BLaER1 (cell line): ENCODE measurements around the gene GSG1L.

ENCODE experiments used
- H3K27ac ChIP-seq: shearing (Covaris generic); formaldehyde crosslinking; 2 replicates; pipeline ENCODE4 v1.8.1; 2022
- H3K27me3 ChIP-seq: shearing (Covaris generic); formaldehyde crosslinking; 2 replicates; pipeline ENCODE4 v1.8.1; 2022
- H3K36me3 ChIP-seq: shearing (Covaris generic); formaldehyde crosslinking; 2 replicates; pipeline ENCODE4 v1.8.1; 2022
- H3K4me1 ChIP-seq: shearing (Covaris generic); formaldehyde crosslinking; 2 replicates; pipeline ENCODE4 v1.8.1; 2022
- H3K4me2 ChIP-seq: shearing (Covaris generic); formaldehyde crosslinking; 2 replicates; pipeline ENCODE4 v1.8.1; 2022
- H3K4me3 ChIP-seq: shearing (Covaris generic); formaldehyde crosslinking; 2 replicates; pipeline ENCODE4 v1.8.1; 2022
- H3K9ac ChIP-seq: shearing (Covaris generic); formaldehyde crosslinking; 2 replicates; pipeline ENCODE4 v1.8.1; 2022
- H3K9me3 ChIP-seq: shearing (Covaris generic); formaldehyde crosslinking; 2 replicates; pipeline ENCODE4 v1.8.1; 2022
- H4K20me1 ChIP-seq: shearing (Covaris generic); formaldehyde crosslinking; 2 replicates; pipeline ENCODE4 v1.8.1; 2022
- Cebpa-rat ChIP-seq: shearing (Covaris generic); IDR thresholded peaks from 2 replicates; pipeline ENCODE4 v1.8.1; 2022

Gene GSG1L

GRCh38 chr16:27839419-27839818 is 224.1 kb downstream of the GSG1L start:
- TF ChIP-seq Cebpa-rat = no peak

GRCh38 chr16:27838536-27839175 is 224.9 kb downstream of the GSG1L start:
- Histone ChIP-seq H3K36me3 (no peaks in the 10 kb centered on the region), H3K9ac (peak overlapping the region; percentile 12; the same call in 1 of the 2 replicates), H3K4me1 (peaks cover 56% of the 10 kb centered on the region), H3K27ac (peak overlapping the region; percentile 64), H4K20me1 (peaks cover 20% of the 10 kb centered on the region; the same call in 1 of the 2 replicates), H3K4me2 (peak overlapping the region; percentile 87), H3K27me3 (0 out of 2 replicates have a peak, but pooled peaks cover 6% of the 10 kb centered on the region), H3K9me3 (no peaks in the 10 kb centered on the region), H3K4me3 (no peak overlapping the region)
- TF ChIP-seq Cebpa-rat = no peak

More at GRCh38 chr16:27839419-27839818, 224.1 kb downstream of the GSG1L start:
- 0 out of 2 replicates have a peak, but pooled peaks cover 6% of the 10 kb centered on the region for H3K27me3 ChIP-seq
- H3K4me1 ChIP-seq = peaks cover 56% of the 10 kb centered on the region
- H3K4me3 ChIP-seq = no peak overlapping the region
- H4K20me1 ChIP-seq = peaks cover 20% of the 10 kb centered on the region; the same call in 1 of the 2 replicates
- H3K36me3 ChIP-seq = no peaks in the 10 kb centered on the region
- no peak overlapping the region for H3K27ac ChIP-seq
- no peak overlapping the region for H3K9ac ChIP-seq
- H3K9me3 ChIP-seq = no peaks in the 10 kb centered on the region
- H3K4me2 ChIP-seq = peak overlapping the region; percentile 87

- no peaks in the 10 kb centered on the region for H4K20me1 ChIP-seq
- TF ChIP-seq Cebpa-rat = no peak
These were observed 233.5 kb downstream of the GSG1L start for GRCh38 chr16:27829975-27830374.

DNA sequence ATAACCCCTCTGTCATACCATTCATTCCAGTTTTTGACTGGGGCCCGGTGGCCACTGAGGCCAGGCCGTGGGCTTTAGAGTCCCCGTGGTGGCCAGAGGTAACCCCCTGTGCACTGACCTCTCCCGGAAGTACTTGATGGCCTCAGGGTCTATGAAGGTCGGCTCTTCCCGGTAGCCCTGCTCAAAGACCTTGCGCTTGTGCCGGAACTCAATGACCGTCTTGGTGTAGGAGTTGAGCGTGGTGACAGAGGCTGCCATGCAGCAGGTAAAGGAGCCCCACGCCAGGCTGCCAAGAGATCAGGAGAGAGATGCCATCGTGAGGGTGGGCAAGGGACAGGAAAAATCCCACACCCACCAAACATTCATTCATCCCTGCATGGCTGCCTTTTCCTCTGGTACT is 234.8 kb downstream of the GSG1L start:
- no peaks in the 10 kb centered on the region for H3K27me3 ChIP-seq
- TF ChIP-seq Cebpa-rat = no peak

More at GRCh38 chr16:27829975-27830374, 233.5 kb downstream of the GSG1L start:
- Histone ChIP-seq H3K4me1 (no peaks in the 10 kb centered on the region), H3K36me3 (no peaks in the 10 kb centered on the region), H3K27ac (no peak overlapping the region), H3K27me3 (no peaks in the 10 kb centered on the region), H3K4me3 (no peak overlapping the region), H3K9ac (no peak overlapping the region), H3K9me3 (peaks cover 20% of the 10 kb centered on the region), H3K4me2 (no peak overlapping the region)

DNA sequence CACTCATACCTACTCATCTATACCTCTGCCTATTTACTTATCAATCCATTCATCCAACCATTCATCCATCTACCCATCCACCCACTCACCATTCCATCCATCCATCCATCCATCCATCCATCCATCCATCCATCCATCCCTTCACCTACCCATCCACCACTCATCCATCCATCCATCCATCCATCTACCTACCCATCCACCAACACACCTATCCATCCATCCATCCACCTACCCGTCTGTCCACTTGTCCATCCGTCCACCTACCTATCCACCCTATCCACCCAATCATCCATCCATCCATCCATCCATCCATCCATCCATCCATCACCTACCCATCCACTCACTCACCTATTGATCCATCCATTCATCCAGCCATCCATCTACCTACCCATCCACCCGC is 235.7 kb downstream of the GSG1L start:
- no peaks in the 10 kb centered on the region for H4K20me1 ChIP-seq
- no peaks in the 10 kb centered on the region for H3K27me3 ChIP-seq
- H3K9ac ChIP-seq = no peak overlapping the region
- no peak overlapping the region for H3K4me3 ChIP-seq
- H3K27ac ChIP-seq = no peak overlapping the region
- H3K4me1 ChIP-seq = no peaks in the 10 kb centered on the region
- no peaks in the 10 kb centered on the region for H3K36me3 ChIP-seq
- TF ChIP-seq Cebpa-rat = no peak
- no peak overlapping the region for H3K4me2 ChIP-seq
- H3K9me3 ChIP-seq = peaks cover 20% of the 10 kb centered on the region

More for the DNA sequence above, 234.8 kb downstream of the GSG1L start:
- Histone ChIP-seq H3K4me3 (no peak overlapping the region), H4K20me1 (no peaks in the 10 kb centered on the region), H3K4me1 (no peaks in the 10 kb centered on the region), H3K27ac (no peak overlapping the region), H3K9ac (no peak overlapping the region), H3K36me3 (no peaks in the 10 kb centered on the region), H3K4me2 (no peak overlapping the region), H3K9me3 (peaks cover 20% of the 10 kb centered on the region)

DNA sequence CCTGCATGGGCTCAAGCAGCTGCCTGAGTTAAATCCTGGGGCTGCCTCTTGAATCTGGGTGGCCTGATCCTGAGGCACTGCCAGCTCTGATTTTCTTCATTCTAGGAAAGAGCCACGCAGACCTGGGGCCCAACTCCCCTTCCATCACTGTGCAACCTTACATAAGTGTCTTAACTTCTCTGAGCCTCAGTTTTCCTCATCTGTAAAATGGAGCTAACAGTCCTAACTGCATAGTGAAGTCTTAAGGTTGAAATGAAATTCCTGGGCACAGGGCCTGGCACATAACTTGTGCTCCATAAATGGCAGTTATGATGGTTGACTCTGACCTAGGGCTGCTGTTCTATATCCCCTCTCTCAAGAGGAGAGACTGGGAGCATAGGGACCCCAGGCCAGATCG is 236.6 kb downstream of the GSG1L start:
- no peak for TF ChIP-seq Cebpa-rat
- H3K27me3 ChIP-seq = no peaks in the 10 kb centered on the region
- H4K20me1 ChIP-seq = no peaks in the 10 kb centered on the region

DNA sequence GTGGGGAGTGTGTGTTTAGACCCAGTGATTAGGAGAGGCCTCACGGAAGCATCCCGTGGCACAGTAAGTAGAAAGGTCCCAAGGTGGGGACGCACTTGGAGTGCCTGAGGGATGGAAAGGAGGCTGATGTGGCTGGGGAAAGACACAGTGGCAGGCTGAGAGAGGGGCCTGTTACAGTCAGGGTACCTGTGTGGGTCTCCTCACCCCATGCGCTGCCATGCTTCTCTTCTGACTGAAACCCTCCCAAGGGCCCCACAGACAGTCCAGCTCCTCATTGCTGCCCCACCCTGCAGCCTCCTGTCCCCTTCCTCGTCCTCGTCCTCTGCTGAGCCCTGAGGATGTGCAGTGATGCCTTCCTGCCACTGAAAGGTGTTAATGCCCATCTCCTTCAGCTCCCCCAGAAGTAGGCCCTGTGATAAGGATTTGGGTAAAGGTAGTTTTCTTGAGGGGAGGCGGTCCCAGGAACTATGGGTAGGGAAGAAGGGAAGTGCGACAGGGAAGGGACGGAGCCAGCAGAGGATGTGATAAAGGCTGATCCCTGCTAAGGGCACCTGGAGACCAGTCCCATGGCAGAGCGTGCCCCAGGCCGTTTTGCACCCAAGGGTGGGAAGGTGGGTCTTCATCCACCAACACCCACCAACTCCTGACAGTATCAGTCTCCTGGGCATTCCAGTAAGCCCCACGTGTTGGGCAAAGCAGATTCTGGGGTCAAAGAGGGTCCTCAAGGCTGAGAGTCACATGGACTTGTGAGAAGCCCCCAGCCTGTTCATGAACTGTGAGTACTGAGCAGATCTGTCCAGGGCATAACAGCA is 237.2 kb downstream of the GSG1L start:
- Histone ChIP-seq H3K9ac (no peak overlapping the region), H3K4me2 (no peak overlapping the region), H3K36me3 (no peaks in the 10 kb centered on the region), H3K4me1 (peaks cover 3% of the 10 kb centered on the region), H3K4me3 (no peak overlapping the region), H3K9me3 (peaks cover 20% of the 10 kb centered on the region), H4K20me1 (no peaks in the 10 kb centered on the region), H3K27me3 (no peaks in the 10 kb centered on the region), H3K27ac (no peak overlapping the region)
- no peak for TF ChIP-seq Cebpa-rat

More for the DNA sequence above, 236.6 kb downstream of the GSG1L start:
- Histone ChIP-seq H3K4me2 (no peak overlapping the region), H3K9me3 (peaks cover 20% of the 10 kb centered on the region), H3K36me3 (no peaks in the 10 kb centered on the region), H3K4me3 (no peak overlapping the region), H3K27ac (no peak overlapping the region), H3K4me1 (no peaks in the 10 kb centered on the region), H3K9ac (no peak overlapping the region)

- Histone ChIP-seq H4K20me1 (no peaks in the 10 kb centered on the region), H3K9me3 (peaks cover 7% of the 10 kb centered on the region), H3K27me3 (no peaks in the 10 kb centered on the region), H3K4me2 (no peak overlapping the region), H3K4me3 (no peak overlapping the region), H3K36me3 (no peaks in the 10 kb centered on the region), H3K4me1 (peaks cover 13% of the 10 kb centered on the region), H3K27ac (no peak overlapping the region), H3K9ac (no peak overlapping the region)
- no peak for TF ChIP-seq Cebpa-rat
These were observed 238.7 kb downstream of the GSG1L start for GRCh38 chr16:27824786-27825185.

- H3K4me2 ChIP-seq = no peak overlapping the region
- no peaks in the 10 kb centered on the region for H4K20me1 ChIP-seq
- H3K36me3 ChIP-seq = no peaks in the 10 kb centered on the region
- H3K27ac ChIP-seq = no peak overlapping the region
- H3K4me1 ChIP-seq = peaks cover 13% of the 10 kb centered on the region
- TF ChIP-seq Cebpa-rat = no peak
- no peak overlapping the region for H3K9ac ChIP-seq
- no peaks in the 10 kb centered on the region for H3K27me3 ChIP-seq
- no peaks in the 10 kb centered on the region for H3K9me3 ChIP-seq
- H3K4me3 ChIP-seq = no peak overlapping the region
These were observed 239.5 kb downstream of the GSG1L start for GRCh38 chr16:27824006-27824405.

GRCh38 chr16:27823421-27823820 is 240.1 kb downstream of the GSG1L start:
- Histone ChIP-seq H3K4me2 (no peak overlapping the region), H3K4me3 (no peak overlapping the region), H4K20me1 (no peaks in the 10 kb centered on the region), H3K36me3 (no peaks in the 10 kb centered on the region), H3K9ac (no peak overlapping the region), H3K27me3 (no peaks in the 10 kb centered on the region), H3K27ac (no peak overlapping the region), H3K9me3 (no peaks in the 10 kb centered on the region), H3K4me1 (peaks cover 13% of the 10 kb centered on the region)
- no peak for TF ChIP-seq Cebpa-rat
